RWPE1 (cell line): Measurements from ENCODE around the gene NAPSA.
"Not testable (repeated sequence)": the region's sequence is repeated elsewhere in the genome, so short reads cannot be mapped to it uniquely, and the experiment has no call there.

Experiments used
- CTCF ChIA-PET: fragments of 350-600 bp; sonication (Branson Sonifier 250); formaldehyde crosslinking; extraction: SDS; loops from one replicate; lab custom pipeline; 2021; lab: Yijun Ruan, JAX
- POLR2A ChIA-PET: fragments of 400-600 bp; formaldehyde crosslinking; extraction: SDS; loops from one replicate; lab custom pipeline; 2020; ENCODE audit warnings: antibody characterized with exemption; ENCODE audit not compliant: low non-redundant PET; lab: Yijun Ruan, JAX
- DNase-seq: peaks from one replicate; pipeline ENCODE4 v3.0.0; 2012; ENCODE audit warnings: low spot score
- H3K27ac ChIP-seq: fragments of 450-650 bp; 2 replicates; pipeline ENCODE4 v1.5.1; 2017
- TF ChIP-seq, protein P1 (sequence below): fragments of 450-650 bp; conservative IDR thresholded peaks from 2 replicates; pipeline ENCODE4 v1.5.1; 2017; ENCODE audit warnings: low read depth, mild to moderate bottlenecking

Gene NAPSA

DNA sequence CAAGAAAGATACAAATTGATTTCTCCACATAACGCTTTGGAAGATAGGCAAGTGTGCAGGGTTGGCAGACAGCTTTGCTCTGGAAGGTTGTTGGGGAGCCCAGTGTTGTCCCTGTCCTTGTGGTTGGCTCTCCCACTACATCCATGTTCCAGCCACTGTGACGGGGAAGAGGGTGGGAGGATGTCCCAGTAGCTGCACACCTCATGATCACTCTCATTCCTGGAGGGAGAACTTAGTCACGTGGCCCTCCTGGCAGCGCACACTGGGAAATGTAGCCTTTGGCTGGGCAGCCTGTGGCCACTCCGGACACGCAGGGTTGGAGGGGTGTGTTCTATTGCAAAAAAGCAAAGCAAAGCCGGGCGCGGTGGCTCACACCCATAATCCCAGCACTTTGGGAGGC lies 28.6 kb upstream of the NAPSA start:
- DNase-seq, result no peak
- CTCF ChIA-PET, result no interaction called here
- POLR2A ChIA-PET, result no interaction called here
- TF ChIP-seq, protein P1, sequence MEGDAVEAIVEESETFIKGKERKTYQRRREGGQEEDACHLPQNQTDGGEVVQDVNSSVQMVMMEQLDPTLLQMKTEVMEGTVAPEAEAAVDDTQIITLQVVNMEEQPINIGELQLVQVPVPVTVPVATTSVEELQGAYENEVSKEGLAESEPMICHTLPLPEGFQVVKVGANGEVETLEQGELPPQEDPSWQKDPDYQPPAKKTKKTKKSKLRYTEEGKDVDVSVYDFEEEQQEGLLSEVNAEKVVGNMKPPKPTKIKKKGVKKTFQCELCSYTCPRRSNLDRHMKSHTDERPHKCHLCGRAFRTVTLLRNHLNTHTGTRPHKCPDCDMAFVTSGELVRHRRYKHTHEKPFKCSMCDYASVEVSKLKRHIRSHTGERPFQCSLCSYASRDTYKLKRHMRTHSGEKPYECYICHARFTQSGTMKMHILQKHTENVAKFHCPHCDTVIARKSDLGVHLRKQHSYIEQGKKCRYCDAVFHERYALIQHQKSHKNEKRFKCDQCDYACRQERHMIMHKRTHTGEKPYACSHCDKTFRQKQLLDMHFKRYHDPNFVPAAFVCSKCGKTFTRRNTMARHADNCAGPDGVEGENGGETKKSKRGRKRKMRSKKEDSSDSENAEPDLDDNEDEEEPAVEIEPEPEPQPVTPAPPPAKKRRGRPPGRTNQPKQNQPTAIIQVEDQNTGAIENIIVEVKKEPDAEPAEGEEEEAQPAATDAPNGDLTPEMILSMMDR, result no peak
- H3K27ac ChIP-seq, result no peak overlapping the region

DNA sequence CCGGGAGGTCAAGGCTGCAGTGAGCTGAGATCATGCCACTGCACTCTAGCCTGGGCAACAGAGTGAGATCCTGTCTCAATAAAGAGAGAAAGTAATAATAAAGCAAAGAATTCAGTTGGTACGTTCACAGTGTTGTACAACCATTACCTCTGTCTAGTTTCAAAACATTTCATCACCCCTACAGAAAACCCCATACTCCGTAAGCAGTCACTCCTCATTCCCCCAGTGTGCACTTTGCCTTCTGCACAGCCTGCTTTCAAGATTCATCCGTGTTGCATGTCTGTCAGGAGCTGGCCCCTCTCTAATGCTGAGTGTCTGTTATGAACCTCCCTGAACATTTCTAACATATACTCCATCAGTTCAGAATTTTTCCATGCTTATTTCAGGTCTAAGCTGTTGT lies 28.1 kb upstream of the NAPSA start:
- POLR2A ChIA-PET, result no interaction called here
- no peak overlapping the region for H3K27ac ChIP-seq
- CTCF ChIA-PET, result no interaction called here
- DNase-seq, result no peak
- TF ChIP-seq, protein P1, result no peak

DNA sequence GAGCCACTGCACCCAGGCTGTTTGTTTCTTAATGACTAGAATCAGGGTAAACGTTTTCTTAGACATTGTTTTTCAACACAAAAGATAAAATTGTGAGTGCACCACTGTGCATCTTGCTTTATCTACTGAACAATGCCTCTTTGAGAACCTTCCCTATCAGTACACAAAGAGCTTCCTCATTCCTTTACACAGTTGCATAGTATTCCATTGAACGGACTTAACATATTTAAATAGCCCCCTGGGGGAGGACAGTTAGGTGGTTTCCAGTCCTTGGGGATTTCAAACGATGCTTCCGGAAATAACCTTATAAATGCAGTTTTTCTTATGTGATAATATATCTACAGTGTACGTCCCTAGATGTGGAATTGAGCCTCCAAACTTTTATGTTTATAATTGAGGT lies 27.3 kb upstream of the NAPSA start:
- ChIA-PET CTCF (no interaction called here), POLR2A (no interaction called here)
- H3K27ac ChIP-seq, result no peak overlapping the region
- TF ChIP-seq, protein P1, result no peak
- no peak for DNase-seq

- DNase-seq, POLR2A ChIA-PET, H3K27ac ChIP-seq, CTCF ChIA-PET: not testable (repeated sequence)
These were observed 25.5 kb upstream of the NAPSA start for GRCh38 chr19:50390952-50391351.

GRCh38 chr19:50390295-50390694 lies 24.9 kb upstream of the NAPSA start:
- POLR2A ChIA-PET, DNase-seq, CTCF ChIA-PET, H3K27ac ChIP-seq: not testable (repeated sequence)

DNA sequence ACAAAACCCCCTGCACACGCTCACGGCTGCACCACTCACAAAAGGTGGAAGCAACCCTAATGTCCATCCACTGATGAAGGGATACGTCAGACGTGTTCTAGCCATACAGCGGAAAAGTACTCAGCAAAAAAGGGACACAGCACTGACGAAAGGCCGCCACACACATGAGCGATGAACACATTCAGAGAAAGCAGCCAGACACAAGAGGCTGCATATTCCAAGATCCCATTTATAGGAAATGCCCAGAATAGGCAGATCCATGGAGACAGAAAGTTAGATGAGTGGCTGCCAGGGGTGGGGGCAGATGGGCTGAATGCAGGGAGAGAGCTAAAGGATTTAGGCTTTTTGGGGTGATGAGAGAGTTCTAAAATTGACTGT lies 22.4 kb upstream of the NAPSA start:
- ChIA-PET CTCF (no interaction called here), POLR2A (interaction anchor here (0.5 kb wide), 1 partner anchor 799 kb away, joined by 5 read pairs; no protein-coding TSS in a partner anchor)
- DNase-seq, result no peak
- TF ChIP-seq, protein P1, result no peak
- peak overlapping the region; percentile 83 for H3K27ac ChIP-seq

GRCh38 chr19:50387176-50387867 lies 21.9 kb upstream of the NAPSA start:
- peak overlapping the region; percentile 83 for H3K27ac ChIP-seq
- ChIA-PET POLR2A (no interaction called here), CTCF (no interaction called here)
- DNase-seq, result no peak
- TF ChIP-seq, protein P1, result no peak
